GM21423 (cell line): ENCODE results near the gene TPSG1.

ENCODE experiments used
- ATAC-seq: cut with Tn5 transposase; IDR thresholded peaks from one replicate; pipeline ENCODE4 v1.9.1; 2021; ENCODE audit warnings: mild to moderate bottlenecking, moderate library complexity; ENCODE audit not compliant: unreplicated experiment

Gene TPSG1

GRCh38 chr16:1181404-1182315, 43.4 kb downstream of the TPSG1 start:
- ATAC-seq: no peak

GRCh38 chr16:1180549-1181403, 44.3 kb downstream of the TPSG1 start:
- ATAC-seq: no peak

GRCh38 chr16:1178295-1178910, 46.7 kb downstream of the TPSG1 start:
- ATAC-seq: no peak

- no peak for ATAC-seq
Measured at GRCh38 chr16:1177750-1178149, 47.3 kb downstream of the TPSG1 start.

- no peak for ATAC-seq
Measured at GRCh38 chr16:1177053-1177452, 48.0 kb downstream of the TPSG1 start.

- no peak for ATAC-seq
Measured at GRCh38 chr16:1176280-1176897, 48.7 kb downstream of the TPSG1 start.

- ATAC-seq: no peak
Measured at GRCh38 chr16:1175566-1176279, 49.3 kb downstream of the TPSG1 start.

- no peak for ATAC-seq
Measured at GRCh38 chr16:1174477-1175357, 50.4 kb downstream of the TPSG1 start.

- ATAC-seq: no peak
Measured at GRCh38 chr16:1173788-1174451, 51.1 kb downstream of the TPSG1 start.

GRCh38 chr16:1172651-1173050, 52.4 kb downstream of the TPSG1 start:
- no peak for ATAC-seq

- no peak for ATAC-seq
Measured at GRCh38 chr16:1171854-1172428, 53.1 kb downstream of the TPSG1 start.
